Thyroid gland (tissue), 4 donors: ENCODE results near the gene ADARB2. TPM values are rescaled to one million over a fixed set of nuclear protein-coding genes. Genes with fewer than 3 reads are reported as not detected.

Experiments used
- DNase-seq, 2 donors: peaks; one replicate each; pipeline ENCODE4 v3.0.0-alpha.2; 2019
- H3K27ac ChIP-seq, 3 donors: fragments of 200-600 bp; sonication (generic); 1 replicate in 2 of 3; 2 replicates in 1 of 3; pipeline ENCODE4 v1.5.1; 2016 to 2019; ENCODE audit warnings: mild to moderate bottlenecking in 1 of 3, moderate library complexity in 1 of 3
- H3K27me3 ChIP-seq: fragments of 200-600 bp; sonication (generic); one replicate; pipeline ENCODE4 v1.5.1; 2019
- H3K36me3 ChIP-seq, 2 donors: fragments of 200-600 bp; sonication (generic); one replicate each; pipeline ENCODE4 v1.5.1; 2016 to 2019
- H3K4me1 ChIP-seq, 2 donors: fragments of 200-600 bp; sonication (generic); one replicate each; pipeline ENCODE4 v1.5.1; 2017 to 2019
- H3K4me3 ChIP-seq, 3 donors: fragments of 200-600 bp; sonication (generic); replicated peaks in 1 of 3; 1 replicate in 2 of 3; 2 replicates in 1 of 3; pipeline ENCODE4 v1.5.1; 2016; ENCODE audit warnings: mild to moderate bottlenecking in 1 of 3
- H3K9me3 ChIP-seq: fragments of 200-600 bp; sonication (generic); one replicate; pipeline ENCODE4 v1.5.1; 2017
- CTCF ChIP-seq, 6 experiments: fragments of 200-600 bp in 3 of 6; fragments of 450-650 bp in 3 of 6; sonication (generic) in 3 of 6; IDR thresholded peaks; one replicate each; pipeline ENCODE4 v1.5.1; 2016 to 2019; ENCODE audit warnings: antibody characterized with exemption in 6 of 6, mild to moderate bottlenecking in 2 of 6, inconsistent platforms in 1 of 6, moderate library complexity in 1 of 6
- POLR2A ChIP-seq, 2 donors: fragments of 450-650 bp; IDR thresholded peaks; one replicate each; pipeline ENCODE4 v1.6.1; 2017; ENCODE audit warnings: antibody characterized with exemption in 2 of 2, mild to moderate bottlenecking in 2 of 2, moderate library complexity in 1 of 2
- WGBS, 2 donors: methylation state at CpG; one replicate each; pipeline ENCODE4 v1.1.5; 2017; 5-methylcytosine and 5-hydroxymethylcytosine counted together
- intact Hi-C: fragments of 100-400 bp; cut with DNase I; formaldehyde crosslinking; loops from one replicate; pipeline ENCODE4 v1.15.1; 2023
- total RNA-seq, 4 donors: library from RNA; depleted of rRNA; stranded (reverse); fragments of >200 nt; gene quantifications; one replicate each; pipeline ENCODE4 v1.2.3, GENCODE V29; 2016

ADARB2 gene
- total RNA-seq, 4 donors from 2014 or later, result 0.08 to 0.15 TPM; not detected in 2

GRCh38 chr10:1688531-1688930 lies 48.8 kb downstream of the ADARB2 start:
- no peak for TF ChIP-seq POLR2A (IDR thresholded peaks at IDR 0.05)
- no peak for TF ChIP-seq CTCF (IDR thresholded peaks at IDR 0.05)
- Histone ChIP-seq H3K27ac (no peak overlapping the region), H3K9me3 (no peaks in the 10 kb centered on the region), H3K36me3 (no peaks in the 10 kb centered on the region), H3K27me3 (no peaks in the 10 kb centered on the region), H3K4me3 (no peak overlapping the region), H3K4me1 (no peaks in the 10 kb centered on the region)
- no peak for DNase-seq
- intact Hi-C loops, result no loop called here
- 81 to 82% methylated on average over 7 of the region's 7 CpGs for WGBS, 2 donors

DNA sequence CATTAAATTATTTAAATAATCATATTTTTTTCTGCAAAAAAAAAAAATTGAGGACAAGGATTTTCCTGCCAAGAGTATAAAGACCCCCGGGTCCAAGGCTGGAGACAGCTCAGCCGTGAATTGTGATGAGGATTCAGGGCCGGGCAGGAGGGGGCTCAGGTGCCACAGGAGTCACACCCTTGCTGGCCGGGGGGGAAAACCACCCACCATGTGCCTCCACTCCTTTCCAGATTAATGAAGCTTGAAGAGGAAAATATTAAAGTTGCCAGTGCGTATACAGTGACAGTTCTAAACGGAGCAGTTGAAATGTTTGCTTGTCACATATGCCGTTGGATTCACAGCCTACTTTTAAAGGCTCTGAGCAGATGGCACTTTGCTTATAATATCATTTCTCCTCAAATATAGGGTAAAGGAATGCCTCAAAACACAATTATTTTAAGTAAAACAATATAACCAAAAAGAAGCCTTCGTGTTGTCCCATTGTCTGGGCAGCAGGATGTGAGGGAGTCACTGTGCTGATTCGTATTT lies 49.6 kb downstream of the ADARB2 start:
- H3K4me3 ChIP-seq, result no peak overlapping the region

GRCh38 chr10:1687190-1687589 lies 50.1 kb downstream of the ADARB2 start:
- Histone ChIP-seq H3K4me3 (no peak overlapping the region), H3K27me3 (no peaks in the 10 kb centered on the region), H3K27ac (no peak overlapping the region), H3K9me3 (no peaks in the 10 kb centered on the region), H3K4me1 (no peaks in the 10 kb centered on the region), H3K36me3 (no peaks in the 10 kb centered on the region)
- no peak for TF ChIP-seq POLR2A (IDR thresholded peaks at IDR 0.05)
- no peak for TF ChIP-seq CTCF (IDR thresholded peaks at IDR 0.05)
- WGBS, 2 donors, result 81 to 95% methylated on average over 5 of the region's 5 CpGs
- no peak for DNase-seq
- intact Hi-C loops, result no loop called here

More for the DNA sequence above, 49.6 kb downstream of the ADARB2 start:
- no peaks in the 10 kb centered on the region for H3K36me3 ChIP-seq
- TF ChIP-seq CTCF (IDR thresholded peaks at IDR 0.05), result no peak
- TF ChIP-seq POLR2A (IDR thresholded peaks at IDR 0.05), result no peak
- no peaks in the 10 kb centered on the region for H3K9me3 ChIP-seq
- no peaks in the 10 kb centered on the region for H3K27me3 ChIP-seq
- WGBS, 2 donors, result 50 to 51% methylated on average over 9 of the region's 9 CpGs
- DNase-seq, result no peak
- intact Hi-C loops, result no loop called here
- H3K4me1 ChIP-seq, result no peaks in the 10 kb centered on the region
- H3K27ac ChIP-seq, result no peak overlapping the region

DNA sequence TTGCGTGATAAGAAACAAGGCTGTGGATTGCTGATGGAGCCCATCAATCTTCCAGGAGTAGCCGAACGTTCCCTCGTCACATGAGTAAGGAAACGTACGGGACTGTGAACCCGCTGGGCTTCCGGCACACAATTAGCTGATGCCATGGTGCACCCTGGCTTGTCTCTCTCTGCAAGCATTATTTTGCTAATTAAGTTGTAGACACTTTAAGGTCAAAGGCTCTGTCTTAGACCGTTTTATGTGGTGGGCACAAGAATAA lies 50.9 kb downstream of the ADARB2 start:
- H3K9me3 ChIP-seq, result no peaks in the 10 kb centered on the region
- no peak for TF ChIP-seq CTCF (IDR thresholded peaks at IDR 0.05)
- no peak for TF ChIP-seq POLR2A (IDR thresholded peaks at IDR 0.05)
- no peaks in the 10 kb centered on the region for H3K27me3 ChIP-seq
- H3K4me3 ChIP-seq, result no peak overlapping the region
- no peaks in the 10 kb centered on the region for H3K4me1 ChIP-seq
- WGBS, 2 donors, result 73 to 89% methylated on average over 9 of the region's 9 CpGs
- no peaks in the 10 kb centered on the region for H3K36me3 ChIP-seq
- intact Hi-C loops, result no loop called here
- DNase-seq, result no peak
- no peak overlapping the region for H3K27ac ChIP-seq

- Histone ChIP-seq H3K27ac (no peak overlapping the region), H3K36me3 (no peaks in the 10 kb centered on the region), H3K4me1 (no peaks in the 10 kb centered on the region), H3K27me3 (no peaks in the 10 kb centered on the region), H3K9me3 (no peaks in the 10 kb centered on the region), H3K4me3 (no peak overlapping the region)
- 68 to 74% methylated on average over 15 of the region's 15 CpGs for WGBS, 2 donors
- TF ChIP-seq POLR2A (IDR thresholded peaks at IDR 0.05), result no peak
- no peak for TF ChIP-seq CTCF (IDR thresholded peaks at IDR 0.05)
- intact Hi-C loops, result no loop called here
- no peak for DNase-seq
Measured at GRCh38 chr10:1685699-1686490, 51.4 kb downstream of the ADARB2 start.
